DOHH2 (cell line): ENCODE data around the gene NOTCH4.

Experiments used
- H3F3A ChIP-seq: fragments of 200-600 bp; sonication (generic), shearing (Covaris generic); 2 replicates; pipeline ENCODE4 v1.6.0; 2016; ENCODE audit warnings: antibody characterized with exemption, mild to moderate bottlenecking; ENCODE audit not compliant: control insufficient read depth, insufficient read depth
- H3K27ac ChIP-seq: fragments of 200-600 bp; sonication (generic); 2 replicates; pipeline ENCODE4 v1.5.1; 2014; ENCODE audit warnings: low read depth, mild to moderate bottlenecking, low read length, moderate library complexity
- H3K27me3 ChIP-seq: fragments of 200-600 bp; sonication (generic); 2 replicates; pipeline ENCODE4 v1.6.1; 2014; ENCODE audit warnings: mild to moderate bottlenecking, low read length, mixed read lengths; ENCODE audit not compliant: control insufficient read depth
- H3K36me3 ChIP-seq: fragments of 200-600 bp; sonication (generic); 2 replicates; pipeline ENCODE4 v1.6.1; 2014; ENCODE audit warnings: mild to moderate bottlenecking, low read length, moderate library complexity, mixed read lengths; ENCODE audit not compliant: control insufficient read depth
- H3K4me1 ChIP-seq: fragments of 200-600 bp; sonication (generic); 2 replicates; pipeline ENCODE4 v1.6.1; 2014; ENCODE audit warnings: mild to moderate bottlenecking, low read length, mixed read lengths; ENCODE audit not compliant: control insufficient read depth
- H3K4me2 ChIP-seq: fragments of 200-600 bp; sonication (generic); 2 replicates; pipeline ENCODE4 v1.6.0; 2014; ENCODE audit warnings: mild to moderate bottlenecking, low read length, moderate library complexity
- H3K4me3 ChIP-seq: fragments of 200-600 bp; sonication (generic); 2 replicates; pipeline ENCODE4 v1.5.1; 2014; ENCODE audit warnings: mild to moderate bottlenecking, low read length, mixed read lengths
- H3K79me2 ChIP-seq: fragments of 200-600 bp; sonication (generic); 2 replicates; pipeline ENCODE4 v1.6.1; 2014; ENCODE audit warnings: mild to moderate bottlenecking, low read length, mixed read lengths; ENCODE audit not compliant: control insufficient read depth
- H3K9me2 ChIP-seq: fragments of 200-600 bp; sonication (generic); replicated peaks from 2 replicates; pipeline ENCODE4 v1.6.1; 2014; ENCODE audit warnings: mild to moderate bottlenecking, low read length, mixed read lengths; ENCODE audit not compliant: control insufficient read depth
- H3K9me3 ChIP-seq: fragments of 200-600 bp; sonication (generic); 2 replicates; pipeline ENCODE4 v1.6.1; 2014; ENCODE audit warnings: antibody characterized with exemption, low read length, mixed read lengths; ENCODE audit not compliant: control insufficient read depth, insufficient read depth
- H4K20me1 ChIP-seq: fragments of 200-600 bp; sonication (generic); 2 replicates; pipeline ENCODE4 v1.6.0; 2014; ENCODE audit warnings: low read depth, mild to moderate bottlenecking, antibody characterized with exemption, low read length, moderate library complexity; ENCODE audit not compliant: control insufficient read depth, insufficient read depth
- EZH2phosphoT487 ChIP-seq: fragments of 200-600 bp; sonication (generic); IDR thresholded peaks from 2 replicates; pipeline ENCODE4 v1.6.1; 2017; ENCODE audit warnings: borderline replicate concordance, mild to moderate bottlenecking, antibody characterized with exemption, low read length, moderate library complexity, mixed read lengths
- TF ChIP-seq, protein P1 (sequence below): fragments of 200-600 bp; sonication (generic); IDR thresholded peaks from one replicate; pipeline ENCODE4 v1.5.1; 2014; ENCODE audit warnings: antibody characterized with exemption, mild to moderate bottlenecking, low read depth, low read length; ENCODE audit not compliant: poor library complexity, severe bottlenecking

NOTCH4 gene

DNA sequence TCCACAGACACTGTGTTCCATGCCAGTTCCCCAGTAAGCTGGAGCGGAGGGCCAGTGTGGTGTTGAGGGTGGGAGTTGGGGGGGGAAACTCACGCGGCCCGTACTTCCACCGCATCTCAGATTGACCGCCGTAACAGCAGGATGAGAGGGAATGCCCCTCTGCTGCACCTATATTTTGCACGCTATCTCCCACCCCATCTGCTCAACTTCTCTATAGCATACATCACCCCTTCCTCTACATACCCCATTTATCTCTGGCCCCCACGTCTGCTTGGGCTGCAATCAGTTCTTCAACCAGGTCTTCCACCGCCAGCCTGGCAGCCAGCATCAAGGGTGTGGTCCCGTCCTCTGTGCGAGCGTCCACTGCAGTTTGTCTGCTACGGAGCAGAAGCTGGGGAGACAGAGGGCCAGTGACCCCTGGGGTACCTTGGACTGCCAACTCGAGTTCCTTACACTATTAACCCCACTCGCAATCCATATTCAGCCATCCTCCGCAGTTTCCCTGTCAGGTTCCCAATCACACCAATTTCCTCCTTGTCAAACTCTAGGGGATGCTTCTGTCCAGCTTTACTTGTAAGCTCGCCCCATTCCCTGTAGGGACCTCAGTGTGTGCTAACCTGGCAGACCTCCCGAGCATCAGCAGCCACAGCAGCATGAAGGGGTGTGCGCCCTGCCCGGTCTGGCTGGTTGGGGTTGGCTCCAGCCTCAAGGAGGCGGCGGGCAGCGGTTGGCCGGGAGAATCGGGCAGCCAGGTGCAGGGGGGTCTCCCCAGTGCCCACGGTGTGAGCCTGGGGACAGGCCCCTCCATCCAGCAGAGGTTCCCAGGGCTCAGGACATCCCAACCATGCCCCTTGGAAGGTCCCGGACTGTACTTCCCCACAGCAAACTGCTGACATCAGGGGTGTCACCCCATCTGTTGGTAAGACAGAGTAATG is 26.9 kb downstream of the NOTCH4 start:
- Histone ChIP-seq H3K9me3 (no peaks in the 10 kb centered on the region), H3K4me2 (peak overlapping the region; percentile 96), H3K4me1 (peaks cover 50% of the 10 kb centered on the region), H3K27me3 (no peaks in the 10 kb centered on the region), H3K27ac (peak overlapping the region; percentile 85), H3K36me3 (peaks cover 7% of the 10 kb centered on the region), H3K79me2 (peaks cover 15% of the 10 kb centered on the region), H3K4me3 (peak overlapping the region; percentile 97), H3F3A (peaks cover 24% of the 10 kb centered on the region), H4K20me1 (no peaks in the 10 kb centered on the region), H3K9me2 (no peaks in the 10 kb centered on the region)
- no peak for TF ChIP-seq EZH2phosphoT487
- TF ChIP-seq, protein P1, sequence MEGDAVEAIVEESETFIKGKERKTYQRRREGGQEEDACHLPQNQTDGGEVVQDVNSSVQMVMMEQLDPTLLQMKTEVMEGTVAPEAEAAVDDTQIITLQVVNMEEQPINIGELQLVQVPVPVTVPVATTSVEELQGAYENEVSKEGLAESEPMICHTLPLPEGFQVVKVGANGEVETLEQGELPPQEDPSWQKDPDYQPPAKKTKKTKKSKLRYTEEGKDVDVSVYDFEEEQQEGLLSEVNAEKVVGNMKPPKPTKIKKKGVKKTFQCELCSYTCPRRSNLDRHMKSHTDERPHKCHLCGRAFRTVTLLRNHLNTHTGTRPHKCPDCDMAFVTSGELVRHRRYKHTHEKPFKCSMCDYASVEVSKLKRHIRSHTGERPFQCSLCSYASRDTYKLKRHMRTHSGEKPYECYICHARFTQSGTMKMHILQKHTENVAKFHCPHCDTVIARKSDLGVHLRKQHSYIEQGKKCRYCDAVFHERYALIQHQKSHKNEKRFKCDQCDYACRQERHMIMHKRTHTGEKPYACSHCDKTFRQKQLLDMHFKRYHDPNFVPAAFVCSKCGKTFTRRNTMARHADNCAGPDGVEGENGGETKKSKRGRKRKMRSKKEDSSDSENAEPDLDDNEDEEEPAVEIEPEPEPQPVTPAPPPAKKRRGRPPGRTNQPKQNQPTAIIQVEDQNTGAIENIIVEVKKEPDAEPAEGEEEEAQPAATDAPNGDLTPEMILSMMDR: peak; percentile 20

DNA sequence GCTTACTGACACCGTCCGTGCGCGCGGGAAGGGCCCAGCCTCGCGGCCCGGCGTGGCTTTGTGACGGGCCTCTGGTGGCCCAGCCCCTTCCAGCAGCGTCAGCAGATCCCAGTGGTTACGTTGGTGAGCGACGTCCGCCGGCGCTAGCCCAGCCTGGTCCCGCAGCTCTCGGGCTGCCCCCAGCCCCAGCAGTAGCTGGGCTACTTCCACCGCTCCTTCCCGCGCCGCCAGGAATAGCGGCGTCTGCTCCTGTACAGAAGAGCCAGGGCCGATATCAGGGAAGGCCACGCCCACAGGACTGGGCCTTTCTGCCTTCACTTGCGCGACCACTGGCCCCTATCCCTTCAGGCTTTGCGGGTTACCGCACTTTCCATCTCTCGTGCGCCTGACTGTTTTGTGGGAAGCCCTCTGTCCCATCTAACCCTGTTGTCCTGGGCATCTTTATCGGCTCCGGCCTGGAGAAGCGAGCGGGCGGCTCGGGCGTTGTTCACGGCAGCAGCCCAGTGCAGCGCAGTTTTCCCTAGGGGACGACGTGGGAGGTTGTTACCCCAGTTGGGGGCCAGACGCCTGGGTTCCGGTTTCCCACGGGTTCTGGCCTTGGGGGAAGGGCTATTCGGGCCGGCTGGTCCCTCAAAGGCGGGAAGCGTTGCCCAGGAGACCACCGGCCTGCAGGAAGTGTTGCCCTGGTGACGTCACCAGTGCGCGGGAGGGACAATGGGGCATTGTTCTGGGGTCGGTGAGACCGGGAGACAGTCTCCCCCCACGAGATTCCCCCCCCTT is 27.8 kb downstream of the NOTCH4 start:
- Histone ChIP-seq H3F3A (peaks cover 26% of the 10 kb centered on the region), H3K36me3 (peaks cover 14% of the 10 kb centered on the region), H3K9me3 (no peaks in the 10 kb centered on the region), H3K4me2 (peak overlapping the region; percentile 96), H4K20me1 (no peaks in the 10 kb centered on the region), H3K4me3 (peak overlapping the region; percentile 97), H3K9me2 (no peaks in the 10 kb centered on the region), H3K27ac (peak overlapping the region; percentile 85), H3K79me2 (peaks cover 24% of the 10 kb centered on the region), H3K4me1 (peaks cover 58% of the 10 kb centered on the region), H3K27me3 (no peaks in the 10 kb centered on the region)
- TF ChIP-seq, protein P1: no peak
- no peak for TF ChIP-seq EZH2phosphoT487

DNA sequence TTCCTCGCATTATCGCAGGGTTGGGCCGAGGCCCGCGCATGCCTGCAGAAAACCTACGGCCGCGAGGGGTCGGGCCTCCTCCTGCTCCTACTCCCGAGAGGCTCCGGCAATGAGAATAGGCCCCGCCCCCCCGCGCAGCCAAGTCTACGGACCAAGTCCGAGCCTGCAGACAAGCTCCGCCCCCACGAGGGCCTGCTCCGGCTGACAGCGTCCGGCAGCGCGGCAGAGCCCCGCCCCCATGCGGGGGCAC is 28.3 kb downstream of the NOTCH4 start:
- Histone ChIP-seq H4K20me1 (no peaks in the 10 kb centered on the region), H3K4me3 (peak overlapping the region; percentile 97), H3K9me2 (no peaks in the 10 kb centered on the region), H3K36me3 (peaks cover 17% of the 10 kb centered on the region), H3K79me2 (peaks cover 28% of the 10 kb centered on the region), H3F3A (peaks cover 29% of the 10 kb centered on the region), H3K9me3 (no peaks in the 10 kb centered on the region), H3K27ac (peak overlapping the region; percentile 85), H3K27me3 (no peaks in the 10 kb centered on the region), H3K4me2 (peak overlapping the region; percentile 100), H3K4me1 (peaks cover 62% of the 10 kb centered on the region)
- no peak for TF ChIP-seq EZH2phosphoT487
- TF ChIP-seq, protein P1: no peak
